Measurements from ENCODE around the gene DDX39B.
"Not testable (repeated sequence)": the region's sequence is repeated elsewhere in the genome, so short reads cannot be mapped to it uniquely, and the experiment has no call there.

DDX39B gene

GRCh38 chr6:31529329-31530150, 12.3 kb downstream of the DDX39B start:
- DNase-seq (ENCODE audit: low read depth, low spot score) = peak; percentile 26

- no peak for DNase-seq (ENCODE audit: low read depth, low spot score)
Measured at GRCh38 chr6:31528821-31529328, 12.9 kb downstream of the DDX39B start, which contains the start of gene MCCD1. TSS of gene MCCD1 (plus strand) at chr6:31528962. CDS start at chr6:31529015, 53 bp downstream.

GRCh38 chr6:31528307-31528777, 13.5 kb downstream of the DDX39B start:
- DNase-seq (ENCODE audit: low read depth, low spot score) = no peak

- DNase-seq (ENCODE audit: low read depth, low spot score) = peak; percentile 15
Measured at GRCh38 chr6:31525932-31526591, 15.7 kb downstream of the DDX39B start.

- DNase-seq (ENCODE audit: low read depth, low spot score) = no peak
Measured at GRCh38 chr6:31525553-31525931, 16.3 kb downstream of the DDX39B start.

- no peak for DNase-seq (ENCODE audit: low read depth, low spot score)
Measured at GRCh38 chr6:31521835-31522234, 20.0 kb downstream of the DDX39B start.

- DNase-seq (ENCODE audit: low read depth, low spot score) = no peak
Measured at GRCh38 chr6:31513456-31514165, 28.2 kb downstream of the DDX39B start.

- no peak for DNase-seq (ENCODE audit: low read depth, low spot score)
Measured at GRCh38 chr6:31510007-31510406, 31.8 kb downstream of the DDX39B start.

- DNase-seq (ENCODE audit: low read depth, low spot score) = not testable (repeated sequence)
Measured at GRCh38 chr6:31509036-31509435, 32.8 kb downstream of the DDX39B start.

- DNase-seq (ENCODE audit: low read depth, low spot score) = no peak
Measured at GRCh38 chr6:31502586-31502985, 39.2 kb downstream of the DDX39B start.

GRCh38 chr6:31499648-31500047, 42.2 kb downstream of the DDX39B start:
- DNase-seq (ENCODE audit: low read depth, low spot score) = not testable (repeated sequence)

- peak; percentile 29 for DNase-seq (ENCODE audit: low read depth, low spot score)
Measured at GRCh38 chr6:31498748-31499147, 43.1 kb downstream of the DDX39B start.

GRCh38 chr6:31497531-31498476, 44.0 kb downstream of the DDX39B start, which contains the start of gene MICB:
TSS of gene MICB (plus strand) at chr6:31498145. CDS start at chr6:31498194, 49 bp downstream.
- DNase-seq (ENCODE audit: low read depth, low spot score) = peak; percentile 80

- DNase-seq (ENCODE audit: low read depth, low spot score) = not testable (repeated sequence)
Measured at GRCh38 chr6:31496826-31497225, 45.0 kb downstream of the DDX39B start.

- DNase-seq (ENCODE audit: low read depth, low spot score) = no peak
Measured at GRCh38 chr6:31495580-31495979, 46.2 kb downstream of the DDX39B start.

GRCh38 chr6:31493875-31494694, 47.7 kb downstream of the DDX39B start:
- DNase-seq (ENCODE audit: low read depth, low spot score) = peak; percentile 81

- not testable (repeated sequence) for DNase-seq (ENCODE audit: low read depth, low spot score)
Measured at GRCh38 chr6:31493550-31493874, 48.3 kb downstream of the DDX39B start.

- no peak for DNase-seq (ENCODE audit: low read depth, low spot score)
Measured at GRCh38 chr6:31490115-31490873, 51.5 kb downstream of the DDX39B start.

- DNase-seq (ENCODE audit: low read depth, low spot score) = no peak
Measured at GRCh38 chr6:31489086-31489485, 52.7 kb downstream of the DDX39B start.

All from astrocyte of the hippocampus (primary cell).